Measurements from ENCODE around the gene GGA3. TPM values are rescaled to one million over a fixed set of nuclear protein-coding genes. Genes with fewer than 3 reads are reported as not detected.

GGA3 gene
- polyA plus RNA-seq, 2 of the 4 experiments (the other 2 are of a cell fraction) = 35.8 to 43.6 TPM

DNA sequence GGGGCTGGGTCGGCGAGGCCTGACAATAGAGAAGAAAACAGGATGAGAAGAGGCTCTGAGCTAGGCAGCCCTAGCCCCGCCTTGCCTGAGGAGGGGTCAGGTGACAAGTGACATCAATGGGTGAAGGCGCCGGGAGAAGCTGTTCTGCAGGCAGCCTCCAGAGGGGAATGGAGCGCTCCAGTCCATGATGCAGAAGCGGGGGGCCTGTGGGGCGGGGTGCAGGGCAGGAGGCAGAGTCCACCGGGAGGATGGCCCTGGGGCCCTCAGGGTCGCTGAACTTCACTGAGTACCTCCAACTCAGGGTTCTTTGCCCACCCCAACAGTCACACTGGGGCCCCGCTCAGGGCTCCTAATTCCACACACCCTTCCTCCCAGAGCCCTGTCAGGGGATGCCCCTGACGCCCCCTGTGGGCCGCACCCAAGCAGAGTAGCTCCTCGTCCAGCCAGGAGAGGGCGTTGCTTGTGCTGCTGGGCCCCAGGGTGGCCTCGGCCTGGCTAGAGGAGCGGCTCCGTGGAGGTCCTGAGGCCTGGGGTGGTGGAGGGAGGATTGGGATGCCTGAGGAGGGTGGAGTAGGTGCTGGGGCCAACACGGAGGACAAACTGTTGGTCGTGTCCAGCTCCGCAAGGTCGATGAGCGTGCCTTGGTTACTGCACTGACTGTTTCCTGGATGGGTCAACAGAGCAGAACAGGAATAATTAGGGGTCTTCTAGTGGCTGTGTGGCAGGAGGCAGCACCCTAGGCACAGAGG lies 20.8 kb downstream of the GGA3 start:
- 0 out of 2 replicates have a peak, but pooled peaks have one; percentile 27 for TF ChIP-seq FOXS1 (CRISPR knock-in tag; IDR thresholded peaks at IDR 0.05)
- TF ChIP-seq KDM1A (IDR thresholded peaks at IDR 0.05; ENCODE audit: low read depth) = no peak
- peak; percentile 57 for TF ChIP-seq SMC3 (IDR thresholded peaks at IDR 0.05)
- no peak for TF ChIP-seq HOXB13 (CRISPR knock-in tag; IDR thresholded peaks at IDR 0.05; ENCODE audit: low read depth)
- peak; percentile 82 for TF ChIP-seq CTCF (IDR thresholded peaks at IDR 0.05)
- no peak for TF ChIP-seq MYC (IDR thresholded peaks at IDR 0.05; ENCODE audit: borderline replicate concordance, low read length)
- peak; percentile 41 to 49 for TF ChIP-seq RAD21 (conservative IDR thresholded peaks at IDR 0.05 in 1 of 2, IDR thresholded peaks at IDR 0.05 in 1 of 2)
- TF ChIP-seq, protein P1, sequence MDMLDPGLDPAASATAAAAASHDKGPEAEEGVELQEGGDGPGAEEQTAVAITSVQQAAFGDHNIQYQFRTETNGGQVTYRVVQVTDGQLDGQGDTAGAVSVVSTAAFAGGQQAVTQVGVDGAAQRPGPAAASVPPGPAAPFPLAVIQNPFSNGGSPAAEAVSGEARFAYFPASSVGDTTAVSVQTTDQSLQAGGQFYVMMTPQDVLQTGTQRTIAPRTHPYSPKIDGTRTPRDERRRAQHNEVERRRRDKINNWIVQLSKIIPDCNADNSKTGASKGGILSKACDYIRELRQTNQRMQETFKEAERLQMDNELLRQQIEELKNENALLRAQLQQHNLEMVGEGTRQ (IDR thresholded peaks at IDR 0.05) = peak; percentile 32; the same call in 1 of the 2 replicates
- Histone ChIP-seq H3K9me3 (no peaks in the 10 kb centered on the region), H3K4me1 (0 out of 3 replicates have a peak, but pooled peaks cover 6% of the 10 kb centered on the region), H3K4me3 (no peak overlapping the region), H3K27ac (0 out of 6 replicates have a peak overlapping the region, but pooled peaks of 1 of the 2 experiments have one; percentile 14), H3K4me2 (no peak overlapping the region)
- CTCF ChIA-PET = interaction anchor here (0.5 to 9.8 kb wide), 30 partner anchors 8 to 376 kb away, joined by 3 to 223 read pairs (median 6); partner anchors contain the start of genes ARMC7, GGA3, MIF4GD and MRPS7
- ATAC-seq (peak; percentile 49 to 79), FAIRE-seq (no peak), DNase-seq (ENCODE audit: low read depth in 1 of 2, low spot score in 1 of 2) (peak; percentile 77 to 81)
- WGBS (ENCODE audit: missing lambda C conversion rate) = 64% methylated on average over 22 of the region's 23 CpGs
- POLR2A ChIA-PET = interaction anchor here (1.1 to 2.0 kb wide), 3 partner anchors 9 to 30 kb away, joined by 3 to 13 read pairs (median 7); partner anchors contain the start of genes GGA3, MIF4GD and MRPS7

GRCh38 chr17:75239778-75240393 lies 21.5 kb downstream of the GGA3 start:
- DNase-seq (ENCODE audit: low read depth in 1 of 2, low spot score in 1 of 2) (no peak), ATAC-seq (peak; percentile 0 to 5; a peak in 3 of 6 replicates), FAIRE-seq (no peak)
- H3K9me3 ChIP-seq = no peaks in the 10 kb centered on the region
- H3K4me1 ChIP-seq = 0 out of 3 replicates have a peak, but pooled peaks cover 6% of the 10 kb centered on the region
- POLR2A ChIA-PET = interaction anchor here (1.1 to 2.0 kb wide), 3 partner anchors 8 to 31 kb away, joined by 3 to 13 read pairs (median 7); partner anchors contain the start of genes GGA3, MIF4GD and MRPS7
- no peak overlapping the region for H3K4me2 ChIP-seq
- CTCF ChIA-PET = interaction anchor here (0.6 to 9.8 kb wide), 33 partner anchors 9 to 343 kb away, joined by 3 to 223 read pairs (median 6); partner anchors contain the start of genes ARMC7, GGA3, MIF4GD and MRPS7
- 94% methylated on average over 23 of the region's 23 CpGs for WGBS (ENCODE audit: missing lambda C conversion rate)
- TF ChIP-seq RAD21 (conservative IDR thresholded peaks at IDR 0.05 in 1 of 2, IDR thresholded peaks at IDR 0.05 in 1 of 2) (no peak), HMGXB4 (CRISPR knock-in tag; IDR thresholded peaks at IDR 0.05; ENCODE audit: borderline replicate concordance) (no peak), RCOR1 (IDR thresholded peaks at IDR 0.05; ENCODE audit: low read depth, low read length) (no peak)
- TF ChIP-seq, protein P2, sequence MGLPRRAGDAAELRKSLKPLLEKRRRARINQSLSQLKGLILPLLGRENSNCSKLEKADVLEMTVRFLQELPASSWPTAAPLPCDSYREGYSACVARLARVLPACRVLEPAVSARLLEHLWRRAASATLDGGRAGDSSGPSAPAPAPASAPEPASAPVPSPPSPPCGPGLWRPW (IDR thresholded peaks at IDR 0.05) = no peak
- TF ChIP-seq, protein P3, sequence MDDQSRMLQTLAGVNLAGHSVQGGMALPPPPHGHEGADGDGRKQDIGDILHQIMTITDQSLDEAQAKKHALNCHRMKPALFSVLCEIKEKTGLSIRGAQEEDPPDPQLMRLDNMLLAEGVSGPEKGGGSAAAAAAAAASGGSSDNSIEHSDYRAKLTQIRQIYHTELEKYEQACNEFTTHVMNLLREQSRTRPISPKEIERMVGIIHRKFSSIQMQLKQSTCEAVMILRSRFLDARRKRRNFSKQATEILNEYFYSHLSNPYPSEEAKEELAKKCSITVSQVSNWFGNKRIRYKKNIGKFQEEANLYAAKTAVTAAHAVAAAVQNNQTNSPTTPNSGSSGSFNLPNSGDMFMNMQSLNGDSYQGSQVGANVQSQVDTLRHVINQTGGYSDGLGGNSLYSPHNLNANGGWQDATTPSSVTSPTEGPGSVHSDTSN (IDR thresholded peaks at IDR 0.05) = 0 out of 2 replicates have a peak, but pooled peaks have one; percentile 42
- H3K4me3 ChIP-seq = no peak overlapping the region
- no peak overlapping the region for H3K27ac ChIP-seq

Data from A549 (cell line).